K562 (cell line): ENCODE data around the gene KCNH2. TPM values are rescaled to one million over a fixed set of nuclear protein-coding genes. Genes with fewer than 3 reads are reported as not detected.

ENCODE experiments used
- ARID2 ChIP-seq: fragments of 450-650 bp; IDR thresholded peaks from 2 replicates; pipeline ENCODE4 v1.6.1; 2017; ENCODE audit warnings: antibody characterized with exemption, mild to moderate bottlenecking
- CBFB ChIP-seq: sonication (generic); formaldehyde crosslinking; IDR thresholded peaks from 2 replicates; pipeline ENCODE4 v1.4.0; 2020; ENCODE audit warnings: mild to moderate bottlenecking, missing genetic modification reagents
- CTBP1 ChIP-seq: fragments of 450-650 bp; IDR thresholded peaks from 2 replicates; pipeline ENCODE4 v1.6.1; 2016; ENCODE audit warnings: borderline replicate concordance
- ERF ChIP-seq: fragments of 450-650 bp; formaldehyde crosslinking; IDR thresholded peaks from 2 replicates; pipeline ENCODE4 v1.4.0; 2020; ENCODE audit warnings: mild to moderate bottlenecking, mixed read lengths
- POLR2G ChIP-seq: fragments of 200-400 bp; formaldehyde crosslinking; IDR thresholded peaks from 2 replicates; pipeline ENCODE4 v1.6.1; 2017; ENCODE audit warnings: low read depth, mild to moderate bottlenecking, antibody characterized with exemption, low read length, moderate library complexity
- ZNF133 ChIP-seq: fragments of 250-450 bp; sonication (Bioruptor Pico); IDR thresholded peaks from 2 replicates; pipeline ENCODE4 v1.4.0; 2020; ENCODE audit warnings: mild to moderate bottlenecking
- ZZZ3 ChIP-seq: fragments of 450-650 bp; IDR thresholded peaks from 2 replicates; pipeline ENCODE4 v1.6.1; 2016; ENCODE audit warnings: antibody characterized with exemption, mild to moderate bottlenecking, moderate library complexity
- polyA plus RNA-seq, 8 experiments: library from polyadenylated mRNA; depleted of rRNA in 4 of 8; stranded (reverse) in 5 of 8; unstranded in 3 of 8; fragments of >200 nt; fragmentation: Nextera tagmentation in 2 of 8; fragmentation: Illumina TruSeq in 1 of 8; extraction: Ambion mirVana in 2 of 8; extraction: Trizol in 1 of 8; gene quantifications; 2 replicates each; pipeline versions ENCODE4 v1.2.1 to v1.2.3, GENCODE V29; 2011 to 2014; ENCODE audit warnings: inconsistent platforms in 1 of 8, missing spikeins in 1 of 8
- total RNA-seq, 7 experiments: library from RNA; depleted of rRNA in 6 of 7; stranded (reverse); fragments of >200 nt in 6 of 7; fragmentation: Illumina TruSeq in 2 of 7; extraction: Trizol in 2 of 7; gene quantifications; 2 replicates each; pipeline versions ENCODE4 v1.2.1 to v1.2.3, GENCODE V29; 2011 to 2021; ENCODE audit warnings: low replicate concordance in 1 of 7
- TF ChIP-seq, protein P1 (sequence below): sonication (generic); formaldehyde crosslinking; IDR thresholded peaks from 2 replicates; pipeline ENCODE4 v1.8.0; 2023; ENCODE audit warnings: mild to moderate bottlenecking, missing genetic modification reagents
- TF ChIP-seq, protein P2 (sequence below), 3 experiments: fragments of 200-800 bp in 1 of 3; fragments of 250-450 bp in 1 of 3; fragments of 450-650 bp in 1 of 3; sonication (Bioruptor Pico) in 1 of 3; sonication (Bioruptor generic) in 1 of 3; formaldehyde crosslinking in 1 of 3; IDR thresholded peaks; 2 replicates each; pipeline versions ENCODE4 v1.6.1 to v1.8.0; 2016 to 2022; ENCODE audit warnings: mild to moderate bottlenecking in 2 of 3, missing genetic modification characterization in 2 of 3, missing compliant biosample characterization in 1 of 3, moderate library complexity in 1 of 3
- TF ChIP-seq, protein P3 (sequence below): fragments of 450-650 bp; formaldehyde crosslinking; IDR thresholded peaks from 2 replicates; pipeline ENCODE4 v1.4.0; 2022; ENCODE audit warnings: missing genetic modification characterization
- TF ChIP-seq, protein P4 (sequence below): fragments of 200-800 bp; sonication (Bioruptor generic); IDR thresholded peaks from 2 replicates; pipeline ENCODE4 v1.6.1; 2017; ENCODE audit warnings: missing genetic modification characterization, missing compliant biosample characterization
- TF ChIP-seq, protein P5 (sequence below): fragments of 200-800 bp; sonication (Bioruptor generic); IDR thresholded peaks from 2 replicates; pipeline ENCODE4 v1.6.1; 2017; ENCODE audit warnings: missing genetic modification characterization, missing compliant biosample characterization
- TF ChIP-seq, protein P6 (sequence below): fragments of 450-650 bp; formaldehyde crosslinking; IDR thresholded peaks from 2 replicates; pipeline ENCODE4 v1.4.0; 2020; ENCODE audit warnings: mild to moderate bottlenecking, moderate library complexity

KCNH2 gene
- total and polyA plus RNA-seq, 9 of the 15 experiments (the other 6 are each of a cell fraction or from before 2014, with no cell fraction given): 18.1 to 368 (median 218) TPM

DNA sequence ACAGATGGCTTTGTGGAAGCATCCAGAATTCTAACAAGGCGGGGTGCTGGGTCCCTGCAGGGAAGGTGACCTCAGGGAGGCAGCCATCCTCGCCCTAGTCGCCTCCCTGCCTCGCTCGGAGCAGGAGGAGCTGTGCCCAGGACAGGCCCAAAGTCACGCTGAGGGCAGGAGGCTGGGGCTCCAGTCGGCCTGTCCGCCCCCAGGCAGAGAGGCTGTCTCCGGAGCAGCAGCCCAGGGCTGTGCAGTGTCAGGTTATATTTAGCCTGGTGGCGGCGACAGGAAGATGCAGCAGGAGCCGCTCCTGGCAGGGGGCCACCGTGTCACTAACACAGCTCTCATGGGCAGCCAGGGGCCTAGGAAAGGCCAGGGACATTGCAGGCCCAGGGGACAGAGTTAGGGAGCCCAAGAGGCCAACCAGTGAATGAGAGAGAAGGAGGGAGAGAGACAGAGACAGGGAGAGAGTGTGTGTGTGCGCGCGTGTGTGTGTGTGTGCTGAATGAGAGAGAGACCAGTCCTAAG, 13.5 kb downstream of the KCNH2 start (continued):
- TF ChIP-seq, protein P1, sequence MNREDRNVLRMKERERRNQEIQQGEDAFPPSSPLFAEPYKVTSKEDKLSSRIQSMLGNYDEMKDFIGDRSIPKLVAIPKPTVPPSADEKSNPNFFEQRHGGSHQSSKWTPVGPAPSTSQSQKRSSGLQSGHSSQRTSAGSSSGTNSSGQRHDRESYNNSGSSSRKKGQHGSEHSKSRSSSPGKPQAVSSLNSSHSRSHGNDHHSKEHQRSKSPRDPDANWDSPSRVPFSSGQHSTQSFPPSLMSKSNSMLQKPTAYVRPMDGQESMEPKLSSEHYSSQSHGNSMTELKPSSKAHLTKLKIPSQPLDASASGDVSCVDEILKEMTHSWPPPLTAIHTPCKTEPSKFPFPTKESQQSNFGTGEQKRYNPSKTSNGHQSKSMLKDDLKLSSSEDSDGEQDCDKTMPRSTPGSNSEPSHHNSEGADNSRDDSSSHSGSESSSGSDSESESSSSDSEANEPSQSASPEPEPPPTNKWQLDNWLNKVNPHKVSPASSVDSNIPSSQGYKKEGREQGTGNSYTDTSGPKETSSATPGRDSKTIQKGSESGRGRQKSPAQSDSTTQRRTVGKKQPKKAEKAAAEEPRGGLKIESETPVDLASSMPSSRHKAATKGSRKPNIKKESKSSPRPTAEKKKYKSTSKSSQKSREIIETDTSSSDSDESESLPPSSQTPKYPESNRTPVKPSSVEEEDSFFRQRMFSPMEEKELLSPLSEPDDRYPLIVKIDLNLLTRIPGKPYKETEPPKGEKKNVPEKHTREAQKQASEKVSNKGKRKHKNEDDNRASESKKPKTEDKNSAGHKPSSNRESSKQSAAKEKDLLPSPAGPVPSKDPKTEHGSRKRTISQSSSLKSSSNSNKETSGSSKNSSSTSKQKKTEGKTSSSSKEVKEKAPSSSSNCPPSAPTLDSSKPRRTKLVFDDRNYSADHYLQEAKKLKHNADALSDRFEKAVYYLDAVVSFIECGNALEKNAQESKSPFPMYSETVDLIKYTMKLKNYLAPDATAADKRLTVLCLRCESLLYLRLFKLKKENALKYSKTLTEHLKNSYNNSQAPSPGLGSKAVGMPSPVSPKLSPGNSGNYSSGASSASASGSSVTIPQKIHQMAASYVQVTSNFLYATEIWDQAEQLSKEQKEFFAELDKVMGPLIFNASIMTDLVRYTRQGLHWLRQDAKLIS (CRISPR knock-in tag): no peak
- TF ChIP-seq POLR2G (peak; percentile 55), ZZZ3 (no peak), CBFB (CRISPR knock-in tag) (peak; percentile 79; the same call in 1 of the 2 replicates), ERF (peak; percentile 85; the same call in 1 of the 2 replicates), CTBP1 (peak; percentile 59), ZNF133 (no peak), ARID2 (no peak)
- TF ChIP-seq, protein P2, sequence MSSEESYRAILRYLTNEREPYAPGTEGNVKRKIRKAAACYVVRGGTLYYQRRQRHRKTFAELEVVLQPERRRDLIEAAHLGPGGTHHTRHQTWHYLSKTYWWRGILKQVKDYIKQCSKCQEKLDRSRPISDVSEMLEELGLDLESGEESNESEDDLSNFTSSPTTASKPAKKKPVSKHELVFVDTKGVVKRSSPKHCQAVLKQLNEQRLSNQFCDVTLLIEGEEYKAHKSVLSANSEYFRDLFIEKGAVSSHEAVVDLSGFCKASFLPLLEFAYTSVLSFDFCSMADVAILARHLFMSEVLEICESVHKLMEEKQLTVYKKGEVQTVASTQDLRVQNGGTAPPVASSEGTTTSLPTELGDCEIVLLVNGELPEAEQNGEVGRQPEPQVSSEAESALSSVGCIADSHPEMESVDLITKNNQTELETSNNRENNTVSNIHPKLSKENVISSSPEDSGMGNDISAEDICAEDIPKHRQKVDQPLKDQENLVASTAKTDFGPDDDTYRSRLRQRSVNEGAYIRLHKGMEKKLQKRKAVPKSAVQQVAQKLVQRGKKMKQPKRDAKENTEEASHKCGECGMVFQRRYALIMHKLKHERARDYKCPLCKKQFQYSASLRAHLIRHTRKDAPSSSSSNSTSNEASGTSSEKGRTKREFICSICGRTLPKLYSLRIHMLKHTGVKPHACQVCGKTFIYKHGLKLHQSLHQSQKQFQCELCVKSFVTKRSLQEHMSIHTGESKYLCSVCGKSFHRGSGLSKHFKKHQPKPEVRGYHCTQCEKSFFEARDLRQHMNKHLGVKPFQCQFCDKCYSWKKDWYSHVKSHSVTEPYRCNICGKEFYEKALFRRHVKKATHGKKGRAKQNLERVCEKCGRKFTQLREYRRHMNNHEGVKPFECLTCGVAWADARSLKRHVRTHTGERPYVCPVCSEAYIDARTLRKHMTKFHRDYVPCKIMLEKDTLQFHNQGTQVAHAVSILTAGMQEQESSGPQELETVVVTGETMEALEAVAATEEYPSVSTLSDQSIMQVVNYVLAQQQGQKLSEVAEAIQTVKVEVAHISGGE (CRISPR knock-in tag; IDR thresholded peaks at IDR 0.05): 0 out of 6 replicates have a peak, but pooled peaks of 1 of the 3 experiments have one; percentile 37
- TF ChIP-seq, protein P3, sequence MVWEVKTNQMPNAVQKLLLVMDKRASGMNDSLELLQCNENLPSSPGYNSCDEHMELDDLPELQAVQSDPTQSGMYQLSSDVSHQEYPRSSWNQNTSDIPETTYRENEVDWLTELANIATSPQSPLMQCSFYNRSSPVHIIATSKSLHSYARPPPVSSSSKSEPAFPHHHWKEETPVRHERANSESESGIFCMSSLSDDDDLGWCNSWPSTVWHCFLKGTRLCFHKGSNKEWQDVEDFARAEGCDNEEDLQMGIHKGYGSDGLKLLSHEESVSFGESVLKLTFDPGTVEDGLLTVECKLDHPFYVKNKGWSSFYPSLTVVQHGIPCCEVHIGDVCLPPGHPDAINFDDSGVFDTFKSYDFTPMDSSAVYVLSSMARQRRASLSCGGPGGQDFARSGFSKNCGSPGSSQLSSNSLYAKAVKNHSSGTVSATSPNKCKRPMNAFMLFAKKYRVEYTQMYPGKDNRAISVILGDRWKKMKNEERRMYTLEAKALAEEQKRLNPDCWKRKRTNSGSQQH (CRISPR knock-in tag): peak; percentile 80
- TF ChIP-seq, protein P4, sequence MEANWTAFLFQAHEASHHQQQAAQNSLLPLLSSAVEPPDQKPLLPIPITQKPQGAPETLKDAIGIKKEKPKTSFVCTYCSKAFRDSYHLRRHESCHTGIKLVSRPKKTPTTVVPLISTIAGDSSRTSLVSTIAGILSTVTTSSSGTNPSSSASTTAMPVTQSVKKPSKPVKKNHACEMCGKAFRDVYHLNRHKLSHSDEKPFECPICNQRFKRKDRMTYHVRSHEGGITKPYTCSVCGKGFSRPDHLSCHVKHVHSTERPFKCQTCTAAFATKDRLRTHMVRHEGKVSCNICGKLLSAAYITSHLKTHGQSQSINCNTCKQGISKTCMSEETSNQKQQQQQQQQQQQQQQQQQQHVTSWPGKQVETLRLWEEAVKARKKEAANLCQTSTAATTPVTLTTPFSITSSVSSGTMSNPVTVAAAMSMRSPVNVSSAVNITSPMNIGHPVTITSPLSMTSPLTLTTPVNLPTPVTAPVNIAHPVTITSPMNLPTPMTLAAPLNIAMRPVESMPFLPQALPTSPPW (CRISPR knock-in tag): peak; percentile 39; the same call in 1 of the 2 replicates
- TF ChIP-seq, protein P5, sequence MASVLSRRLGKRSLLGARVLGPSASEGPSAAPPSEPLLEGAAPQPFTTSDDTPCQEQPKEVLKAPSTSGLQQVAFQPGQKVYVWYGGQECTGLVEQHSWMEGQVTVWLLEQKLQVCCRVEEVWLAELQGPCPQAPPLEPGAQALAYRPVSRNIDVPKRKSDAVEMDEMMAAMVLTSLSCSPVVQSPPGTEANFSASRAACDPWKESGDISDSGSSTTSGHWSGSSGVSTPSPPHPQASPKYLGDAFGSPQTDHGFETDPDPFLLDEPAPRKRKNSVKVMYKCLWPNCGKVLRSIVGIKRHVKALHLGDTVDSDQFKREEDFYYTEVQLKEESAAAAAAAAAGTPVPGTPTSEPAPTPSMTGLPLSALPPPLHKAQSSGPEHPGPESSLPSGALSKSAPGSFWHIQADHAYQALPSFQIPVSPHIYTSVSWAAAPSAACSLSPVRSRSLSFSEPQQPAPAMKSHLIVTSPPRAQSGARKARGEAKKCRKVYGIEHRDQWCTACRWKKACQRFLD: 0 out of 2 replicates have a peak, but pooled peaks have one; percentile 30
- TF ChIP-seq, protein P6, sequence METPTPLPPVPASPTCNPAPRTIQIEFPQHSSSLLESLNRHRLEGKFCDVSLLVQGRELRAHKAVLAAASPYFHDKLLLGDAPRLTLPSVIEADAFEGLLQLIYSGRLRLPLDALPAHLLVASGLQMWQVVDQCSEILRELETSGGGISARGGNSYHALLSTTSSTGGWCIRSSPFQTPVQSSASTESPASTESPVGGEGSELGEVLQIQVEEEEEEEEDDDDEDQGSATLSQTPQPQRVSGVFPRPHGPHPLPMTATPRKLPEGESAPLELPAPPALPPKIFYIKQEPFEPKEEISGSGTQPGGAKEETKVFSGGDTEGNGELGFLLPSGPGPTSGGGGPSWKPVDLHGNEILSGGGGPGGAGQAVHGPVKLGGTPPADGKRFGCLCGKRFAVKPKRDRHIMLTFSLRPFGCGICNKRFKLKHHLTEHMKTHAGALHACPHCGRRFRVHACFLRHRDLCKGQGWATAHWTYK (CRISPR knock-in tag): 0 out of 2 replicates have a peak, but pooled peaks have one; percentile 27
